ENCODE data around the gene CLGN.

CLGN gene

DNA sequence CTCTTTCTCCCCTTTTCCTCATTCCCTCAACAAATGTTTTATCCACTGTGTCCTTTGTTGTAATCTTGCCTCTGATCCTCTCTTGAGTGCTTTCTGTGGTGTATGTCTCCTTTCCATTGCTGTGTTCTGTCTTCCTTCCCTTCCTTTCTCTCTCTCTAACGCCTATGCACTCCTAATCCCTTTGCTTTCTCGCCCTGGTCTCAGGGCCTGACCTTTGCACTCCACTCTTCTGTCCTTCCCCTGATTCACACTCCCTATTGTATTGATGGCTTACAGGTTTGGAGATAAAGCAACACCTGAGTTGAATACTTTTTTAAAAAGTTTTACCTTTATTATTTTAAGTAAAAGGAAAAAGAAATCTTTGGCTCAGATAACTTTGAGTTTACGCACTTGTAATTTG is 69.6 kb downstream of the CLGN start:
- TF ChIP-seq, protein P1, sequence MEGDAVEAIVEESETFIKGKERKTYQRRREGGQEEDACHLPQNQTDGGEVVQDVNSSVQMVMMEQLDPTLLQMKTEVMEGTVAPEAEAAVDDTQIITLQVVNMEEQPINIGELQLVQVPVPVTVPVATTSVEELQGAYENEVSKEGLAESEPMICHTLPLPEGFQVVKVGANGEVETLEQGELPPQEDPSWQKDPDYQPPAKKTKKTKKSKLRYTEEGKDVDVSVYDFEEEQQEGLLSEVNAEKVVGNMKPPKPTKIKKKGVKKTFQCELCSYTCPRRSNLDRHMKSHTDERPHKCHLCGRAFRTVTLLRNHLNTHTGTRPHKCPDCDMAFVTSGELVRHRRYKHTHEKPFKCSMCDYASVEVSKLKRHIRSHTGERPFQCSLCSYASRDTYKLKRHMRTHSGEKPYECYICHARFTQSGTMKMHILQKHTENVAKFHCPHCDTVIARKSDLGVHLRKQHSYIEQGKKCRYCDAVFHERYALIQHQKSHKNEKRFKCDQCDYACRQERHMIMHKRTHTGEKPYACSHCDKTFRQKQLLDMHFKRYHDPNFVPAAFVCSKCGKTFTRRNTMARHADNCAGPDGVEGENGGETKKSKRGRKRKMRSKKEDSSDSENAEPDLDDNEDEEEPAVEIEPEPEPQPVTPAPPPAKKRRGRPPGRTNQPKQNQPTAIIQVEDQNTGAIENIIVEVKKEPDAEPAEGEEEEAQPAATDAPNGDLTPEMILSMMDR (IDR thresholded peaks at IDR 0.05; ENCODE audit: insufficient read depth, low read length) = no peak
- TF ChIP-seq GABPA (IDR thresholded peaks at IDR 0.05; ENCODE audit: low read depth) (no peak), POLR2AphosphoS5 (IDR thresholded peaks at IDR 0.05; ENCODE audit: low read depth) (no peak), SPI1 (IDR thresholded peaks at IDR 0.05; ENCODE audit: borderline replicate concordance, low read depth) (no peak)
- TF ChIP-seq, protein P2, sequence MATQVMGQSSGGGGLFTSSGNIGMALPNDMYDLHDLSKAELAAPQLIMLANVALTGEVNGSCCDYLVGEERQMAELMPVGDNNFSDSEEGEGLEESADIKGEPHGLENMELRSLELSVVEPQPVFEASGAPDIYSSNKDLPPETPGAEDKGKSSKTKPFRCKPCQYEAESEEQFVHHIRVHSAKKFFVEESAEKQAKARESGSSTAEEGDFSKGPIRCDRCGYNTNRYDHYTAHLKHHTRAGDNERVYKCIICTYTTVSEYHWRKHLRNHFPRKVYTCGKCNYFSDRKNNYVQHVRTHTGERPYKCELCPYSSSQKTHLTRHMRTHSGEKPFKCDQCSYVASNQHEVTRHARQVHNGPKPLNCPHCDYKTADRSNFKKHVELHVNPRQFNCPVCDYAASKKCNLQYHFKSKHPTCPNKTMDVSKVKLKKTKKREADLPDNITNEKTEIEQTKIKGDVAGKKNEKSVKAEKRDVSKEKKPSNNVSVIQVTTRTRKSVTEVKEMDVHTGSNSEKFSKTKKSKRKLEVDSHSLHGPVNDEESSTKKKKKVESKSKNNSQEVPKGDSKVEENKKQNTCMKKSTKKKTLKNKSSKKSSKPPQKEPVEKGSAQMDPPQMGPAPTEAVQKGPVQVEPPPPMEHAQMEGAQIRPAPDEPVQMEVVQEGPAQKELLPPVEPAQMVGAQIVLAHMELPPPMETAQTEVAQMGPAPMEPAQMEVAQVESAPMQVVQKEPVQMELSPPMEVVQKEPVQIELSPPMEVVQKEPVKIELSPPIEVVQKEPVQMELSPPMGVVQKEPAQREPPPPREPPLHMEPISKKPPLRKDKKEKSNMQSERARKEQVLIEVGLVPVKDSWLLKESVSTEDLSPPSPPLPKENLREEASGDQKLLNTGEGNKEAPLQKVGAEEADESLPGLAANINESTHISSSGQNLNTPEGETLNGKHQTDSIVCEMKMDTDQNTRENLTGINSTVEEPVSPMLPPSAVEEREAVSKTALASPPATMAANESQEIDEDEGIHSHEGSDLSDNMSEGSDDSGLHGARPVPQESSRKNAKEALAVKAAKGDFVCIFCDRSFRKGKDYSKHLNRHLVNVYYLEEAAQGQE (IDR thresholded peaks at IDR 0.05; ENCODE audit: insufficient replicate concordance, low read depth) = no peak
- Histone ChIP-seq H3K4me3 (replicated peaks; ENCODE audit: insufficient read depth, low read length) (no peak overlapping the region), H3K27ac (replicated peaks) (no peak overlapping the region), H3K27me3 (ENCODE audit: insufficient read depth, poor library complexity, severe bottlenecking) (no peaks in the 10 kb centered on the region)
- DNase-seq (ENCODE audit: low read depth in 1 of 2, low spot score in 1 of 2) = no peak

DNA sequence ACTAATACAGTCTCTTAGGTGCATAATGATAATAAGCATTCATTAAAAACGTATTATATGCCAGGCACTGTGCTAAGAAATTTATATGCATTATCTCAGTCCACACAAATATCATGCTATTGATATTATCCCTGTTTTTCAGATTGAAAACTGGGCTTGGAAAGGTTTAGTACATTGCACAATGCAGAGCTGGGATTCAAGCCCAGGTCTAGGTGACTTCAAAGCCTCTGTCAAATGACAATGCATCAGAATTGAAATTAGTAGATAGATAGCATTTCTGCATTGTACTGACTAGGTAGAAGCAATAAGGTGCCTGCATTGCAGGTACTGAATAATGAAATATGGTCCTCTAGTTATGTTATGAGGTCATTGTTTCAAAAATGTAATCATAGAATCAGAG is 72.2 kb downstream of the CLGN start:
- Histone ChIP-seq H3K27me3 (ENCODE audit: insufficient read depth, poor library complexity, severe bottlenecking) (no peaks in the 10 kb centered on the region), H3K27ac (replicated peaks) (no peak overlapping the region), H3K4me3 (replicated peaks; ENCODE audit: insufficient read depth, low read length) (no peak overlapping the region)
- TF ChIP-seq, protein P1 (IDR thresholded peaks at IDR 0.05; ENCODE audit: insufficient read depth, low read length) = no peak
- TF ChIP-seq GABPA (IDR thresholded peaks at IDR 0.05; ENCODE audit: low read depth) = no peak
- TF ChIP-seq SPI1 (IDR thresholded peaks at IDR 0.05; ENCODE audit: borderline replicate concordance, low read depth) = no peak
- no peak for TF ChIP-seq POLR2AphosphoS5 (IDR thresholded peaks at IDR 0.05; ENCODE audit: low read depth)
- TF ChIP-seq, protein P2 (IDR thresholded peaks at IDR 0.05; ENCODE audit: insufficient replicate concordance, low read depth) = no peak
- DNase-seq (ENCODE audit: low read depth in 1 of 2, low spot score in 1 of 2) = no peak

DNA sequence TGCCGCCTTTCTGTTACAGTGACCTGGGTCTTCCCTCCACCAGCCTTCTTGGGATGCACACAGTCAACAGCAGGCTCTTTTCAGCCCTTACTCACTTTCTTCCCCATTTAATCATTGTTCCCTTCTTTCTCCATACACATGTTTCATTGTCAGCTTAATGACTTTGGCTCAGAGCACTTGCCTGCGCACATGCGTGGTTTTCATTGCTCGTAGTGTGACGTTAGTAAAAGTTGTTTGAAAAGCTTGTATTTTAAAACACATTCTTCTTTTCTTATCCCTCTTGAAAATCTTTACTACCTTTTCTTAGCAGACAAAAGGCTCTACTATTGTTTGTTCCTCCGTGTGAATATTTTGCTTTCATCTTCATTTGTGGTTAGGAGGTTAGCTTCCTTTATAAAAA is 73.7 kb downstream of the CLGN start:
- Histone ChIP-seq H3K27ac (replicated peaks) (no peak overlapping the region), H3K4me3 (replicated peaks; ENCODE audit: insufficient read depth, low read length) (no peak overlapping the region), H3K27me3 (ENCODE audit: insufficient read depth, poor library complexity, severe bottlenecking) (peaks cover 2% of the 10 kb centered on the region)
- no peak for DNase-seq (ENCODE audit: low read depth in 1 of 2, low spot score in 1 of 2)
- TF ChIP-seq, protein P2 (IDR thresholded peaks at IDR 0.05; ENCODE audit: insufficient replicate concordance, low read depth) = no peak
- TF ChIP-seq, protein P1 (IDR thresholded peaks at IDR 0.05; ENCODE audit: insufficient read depth, low read length) = no peak
- TF ChIP-seq POLR2AphosphoS5 (IDR thresholded peaks at IDR 0.05; ENCODE audit: low read depth) (no peak), GABPA (IDR thresholded peaks at IDR 0.05; ENCODE audit: low read depth) (no peak), SPI1 (IDR thresholded peaks at IDR 0.05; ENCODE audit: borderline replicate concordance, low read depth) (no peak)
